ENCODE data around the gene EDC4.
A peak's percentile ranks its signal among the peaks of the same experiment; 100 is the strongest.

Gene EDC4

DNA sequence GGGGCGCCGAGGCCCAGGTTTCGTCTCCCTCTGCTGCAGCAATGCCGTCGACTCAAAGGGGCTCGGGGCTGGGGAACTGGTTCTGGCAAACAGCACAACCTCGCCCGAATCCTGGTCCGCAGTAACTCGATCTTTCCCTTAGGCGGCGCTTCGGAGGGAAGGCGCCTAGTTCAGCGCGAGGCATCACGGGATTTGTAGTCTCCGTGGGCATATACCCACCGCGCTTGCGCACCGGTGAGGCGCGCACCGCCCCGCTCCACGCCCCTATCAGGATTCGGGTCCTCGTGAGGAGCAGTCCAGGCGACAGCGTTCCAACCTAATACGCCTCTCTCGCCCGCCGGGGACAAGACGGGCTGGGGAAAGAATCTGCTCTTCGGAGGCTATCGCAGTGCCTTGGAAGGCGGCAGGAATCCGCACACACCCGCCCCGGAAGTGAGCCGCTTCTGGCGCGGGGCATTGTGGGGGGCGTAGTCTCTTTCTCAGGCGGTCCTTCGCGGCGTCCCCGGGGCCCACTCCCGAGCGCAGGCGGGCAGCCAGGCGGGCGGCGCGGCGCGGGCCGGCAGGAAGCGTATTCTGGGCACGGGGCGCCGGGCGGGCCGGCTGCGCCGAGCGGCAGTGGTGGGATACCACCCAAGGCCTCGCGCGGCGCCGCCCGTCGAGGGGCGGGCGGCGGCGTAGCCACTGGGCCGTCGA is 30.9 kb upstream of the EDC4 start, which contains the start of gene THAP11:
THAP11 (plus strand) TSS at position 505 of the 693 bp plus-strand sequence. CDS start 235 bp downstream, outside the sequence.
- DNase-seq (ENCODE audit: low read depth): peak; percentile 99
- H3K4me3 ChIP-seq (ENCODE audit: low read length): peak within 1 kb of the TSS; percentile 96
- no peaks in the 10 kb centered on the region for H3K27me3 ChIP-seq (replicated peaks; ENCODE audit: control insufficient read depth, insufficient read depth, low read length)
- H3K9ac ChIP-seq (ENCODE audit: low read length): peak within 1 kb of the TSS; percentile 99
- no peaks in the 10 kb centered on the region for H3K9me3 ChIP-seq (ENCODE audit: control insufficient read depth, low read length)
- H3K4me1 ChIP-seq (ENCODE audit: control insufficient read depth, insufficient read depth, low read length): peaks cover 35% of the 10 kb centered on the region
- H3K36me3 ChIP-seq (ENCODE audit: control insufficient read depth, insufficient read depth, low read length, severe bottlenecking): no peaks in the 10 kb centered on the region

GRCh38 chr16:67842509-67843342 is 30.1 kb upstream of the EDC4 start:
- H3K36me3 ChIP-seq (ENCODE audit: control insufficient read depth, insufficient read depth, low read length, severe bottlenecking): no peaks in the 10 kb centered on the region
- H3K9me3 ChIP-seq (ENCODE audit: control insufficient read depth, low read length): no peaks in the 10 kb centered on the region
- peak overlapping the region; percentile 96 for H3K4me3 ChIP-seq (ENCODE audit: low read length)
- peaks cover 36% of the 10 kb centered on the region for H3K4me1 ChIP-seq (ENCODE audit: control insufficient read depth, insufficient read depth, low read length)
- no peaks in the 10 kb centered on the region for H3K27me3 ChIP-seq (replicated peaks; ENCODE audit: control insufficient read depth, insufficient read depth, low read length)
- DNase-seq (ENCODE audit: low read depth): peak; percentile 67
- H3K9ac ChIP-seq (ENCODE audit: low read length): peak overlapping the region; percentile 99

DNA sequence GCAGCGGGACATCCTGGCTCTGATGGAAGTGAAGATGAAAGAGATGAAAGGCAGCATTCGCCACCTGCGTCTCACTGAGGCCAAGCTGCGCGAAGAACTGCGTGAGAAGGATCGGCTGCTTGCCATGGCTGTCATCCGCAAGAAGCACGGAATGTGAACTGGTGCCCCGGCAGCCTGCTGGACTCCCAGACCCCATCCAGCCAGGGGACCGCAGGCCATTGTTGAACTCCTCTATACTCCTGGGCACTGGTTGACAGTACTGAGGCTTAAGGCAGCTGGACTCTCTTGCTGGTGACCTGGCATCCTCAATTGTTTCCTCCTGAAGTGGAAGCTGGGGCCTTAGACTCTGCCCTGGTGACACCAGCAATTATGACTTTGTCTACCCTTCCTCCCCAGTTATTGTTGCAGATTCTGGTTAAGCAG is 29.5 kb upstream of the EDC4 start:
- H3K36me3 ChIP-seq (ENCODE audit: control insufficient read depth, insufficient read depth, low read length, severe bottlenecking): no peaks in the 10 kb centered on the region
- H3K9me3 ChIP-seq (ENCODE audit: control insufficient read depth, low read length): no peaks in the 10 kb centered on the region
- no peaks in the 10 kb centered on the region for H3K27me3 ChIP-seq (replicated peaks; ENCODE audit: control insufficient read depth, insufficient read depth, low read length)
- peak overlapping the region; percentile 96 for H3K4me3 ChIP-seq (ENCODE audit: low read length)
- DNase-seq (ENCODE audit: low read depth): peak; percentile 56
- peak overlapping the region; percentile 99 for H3K9ac ChIP-seq (ENCODE audit: low read length)
- H3K4me1 ChIP-seq (ENCODE audit: control insufficient read depth, insufficient read depth, low read length): peaks cover 43% of the 10 kb centered on the region

- Histone ChIP-seq H3K9me3 (ENCODE audit: control insufficient read depth, low read length) (no peaks in the 10 kb centered on the region), H3K4me1 (ENCODE audit: control insufficient read depth, insufficient read depth, low read length) (peaks cover 48% of the 10 kb centered on the region), H3K4me3 (ENCODE audit: low read length) (peak overlapping the region; percentile 36), H3K9ac (ENCODE audit: low read length) (no peak overlapping the region), H3K36me3 (ENCODE audit: control insufficient read depth, insufficient read depth, low read length, severe bottlenecking) (no peaks in the 10 kb centered on the region), H3K27me3 (replicated peaks; ENCODE audit: control insufficient read depth, insufficient read depth, low read length) (no peaks in the 10 kb centered on the region)
- peak; percentile 47 for DNase-seq (ENCODE audit: low read depth)
These were observed 28.4 kb upstream of the EDC4 start for GRCh38 chr16:67844497-67844896.

GRCh38 chr16:67845291-67846062 is 27.4 kb upstream of the EDC4 start:
- Histone ChIP-seq H3K9ac (ENCODE audit: low read length) (peak overlapping the region; percentile 99), H3K9me3 (ENCODE audit: control insufficient read depth, low read length) (no peaks in the 10 kb centered on the region), H3K4me1 (ENCODE audit: control insufficient read depth, insufficient read depth, low read length) (peaks cover 48% of the 10 kb centered on the region), H3K4me3 (ENCODE audit: low read length) (peak overlapping the region; percentile 96), H3K27me3 (replicated peaks; ENCODE audit: control insufficient read depth, insufficient read depth, low read length) (no peaks in the 10 kb centered on the region), H3K36me3 (ENCODE audit: control insufficient read depth, insufficient read depth, low read length, severe bottlenecking) (peaks cover 2% of the 10 kb centered on the region)
- DNase-seq (ENCODE audit: low read depth): no peak

DNA sequence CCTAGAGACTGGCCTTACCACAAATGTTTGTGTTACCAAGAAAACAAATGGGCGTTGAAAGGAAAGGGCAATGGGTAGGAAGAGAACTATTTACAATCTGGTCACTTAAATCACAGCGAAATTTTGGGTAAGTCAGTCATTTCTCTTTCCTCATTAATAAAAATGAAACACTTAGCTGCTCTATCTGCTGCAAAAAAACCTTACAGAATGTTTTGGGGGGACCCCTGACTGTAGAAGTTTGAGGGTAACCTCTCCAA is 26.9 kb upstream of the EDC4 start:
- H3K4me3 ChIP-seq (ENCODE audit: low read length): peak overlapping the region; percentile 96
- no peak for DNase-seq (ENCODE audit: low read depth)
- H3K36me3 ChIP-seq (ENCODE audit: control insufficient read depth, insufficient read depth, low read length, severe bottlenecking): peaks cover 3% of the 10 kb centered on the region
- H3K27me3 ChIP-seq (replicated peaks; ENCODE audit: control insufficient read depth, insufficient read depth, low read length): no peaks in the 10 kb centered on the region
- peaks cover 48% of the 10 kb centered on the region for H3K4me1 ChIP-seq (ENCODE audit: control insufficient read depth, insufficient read depth, low read length)
- peak overlapping the region; percentile 99 for H3K9ac ChIP-seq (ENCODE audit: low read length)
- no peaks in the 10 kb centered on the region for H3K9me3 ChIP-seq (ENCODE audit: control insufficient read depth, low read length)

- peak within 1 kb of the TSS; percentile 99 for H3K9ac ChIP-seq (ENCODE audit: low read length)
- peaks cover 3% of the 10 kb centered on the region for H3K36me3 ChIP-seq (ENCODE audit: control insufficient read depth, insufficient read depth, low read length, severe bottlenecking)
- no peaks in the 10 kb centered on the region for H3K9me3 ChIP-seq (ENCODE audit: control insufficient read depth, low read length)
- H3K4me1 ChIP-seq (ENCODE audit: control insufficient read depth, insufficient read depth, low read length): peaks cover 48% of the 10 kb centered on the region
- H3K4me3 ChIP-seq (ENCODE audit: low read length): peak within 1 kb of the TSS; percentile 96
- H3K27me3 ChIP-seq (replicated peaks; ENCODE audit: control insufficient read depth, insufficient read depth, low read length): no peaks in the 10 kb centered on the region
- peak; percentile 98 for DNase-seq (ENCODE audit: low read depth)
These were observed 26.4 kb upstream of the EDC4 start, which contains the start of gene NUTF2 for GRCh38 chr16:67846320-67847063. Gene NUTF2, plus strand, starts transcription at chr16:67846933. Its CDS starts 18,198 bp downstream, at chr16:67865131.

- Histone ChIP-seq H3K9me3 (ENCODE audit: control insufficient read depth, low read length) (no peaks in the 10 kb centered on the region), H3K4me3 (ENCODE audit: low read length) (peak within 1 kb of the TSS; percentile 96), H3K4me1 (ENCODE audit: control insufficient read depth, insufficient read depth, low read length) (peaks cover 48% of the 10 kb centered on the region), H3K9ac (ENCODE audit: low read length) (peak within 1 kb of the TSS; percentile 99), H3K36me3 (ENCODE audit: control insufficient read depth, insufficient read depth, low read length, severe bottlenecking) (peaks cover 3% of the 10 kb centered on the region), H3K27me3 (replicated peaks; ENCODE audit: control insufficient read depth, insufficient read depth, low read length) (no peaks in the 10 kb centered on the region)
- peak; percentile 87 for DNase-seq (ENCODE audit: low read depth)
These were observed 25.6 kb upstream of the EDC4 start, which contains the start of gene CENPT for GRCh38 chr16:67847064-67847861. Gene CENPT, minus strand, starts transcription at chr16:67847693. Its CDS starts 13,834 bp downstream, at chr16:67833859.

DNA sequence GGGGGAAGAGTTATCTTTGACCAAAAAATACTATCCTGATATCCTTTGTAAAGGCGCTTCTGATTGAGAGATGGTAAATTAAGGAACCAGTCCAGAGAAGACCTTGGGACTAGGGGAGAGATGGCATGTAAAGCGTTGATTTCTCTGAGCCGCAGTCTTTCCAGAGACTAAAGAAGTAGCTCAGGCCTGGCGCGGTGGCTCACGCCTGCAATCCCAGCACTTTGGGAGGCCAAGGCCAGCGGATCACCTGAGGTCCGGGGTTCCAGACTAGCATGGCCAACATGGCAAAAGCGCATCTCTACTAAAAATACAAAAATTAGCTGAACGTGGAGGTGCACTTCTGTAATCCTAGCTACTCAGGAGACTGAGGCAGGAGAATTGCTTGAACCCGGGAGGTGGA is 24.7 kb upstream of the EDC4 start:
- DNase-seq (ENCODE audit: low read depth): no peak
- no peaks in the 10 kb centered on the region for H3K9me3 ChIP-seq (ENCODE audit: control insufficient read depth, low read length)
- H3K27me3 ChIP-seq (replicated peaks; ENCODE audit: control insufficient read depth, insufficient read depth, low read length): no peaks in the 10 kb centered on the region
- peaks cover 44% of the 10 kb centered on the region for H3K4me1 ChIP-seq (ENCODE audit: control insufficient read depth, insufficient read depth, low read length)
- H3K4me3 ChIP-seq (ENCODE audit: low read length): peak overlapping the region; percentile 96
- H3K9ac ChIP-seq (ENCODE audit: low read length): peak overlapping the region; percentile 99
- H3K36me3 ChIP-seq (ENCODE audit: control insufficient read depth, insufficient read depth, low read length, severe bottlenecking): peaks cover 3% of the 10 kb centered on the region

GRCh38 chr16:67853670-67854069 is 19.2 kb upstream of the EDC4 start:
- Histone ChIP-seq H3K4me3 (ENCODE audit: low read length) (no peak overlapping the region), H3K9ac (ENCODE audit: low read length) (no peak overlapping the region), H3K9me3 (ENCODE audit: control insufficient read depth, low read length) (no peaks in the 10 kb centered on the region), H3K36me3 (ENCODE audit: control insufficient read depth, insufficient read depth, low read length, severe bottlenecking) (peaks cover 3% of the 10 kb centered on the region), H3K4me1 (ENCODE audit: control insufficient read depth, insufficient read depth, low read length) (peaks cover 31% of the 10 kb centered on the region), H3K27me3 (replicated peaks; ENCODE audit: control insufficient read depth, insufficient read depth, low read length) (no peaks in the 10 kb centered on the region)
- DNase-seq (ENCODE audit: low read depth): no peak
